ENCODE results near the gene ATMIN.

The ATMIN gene

GRCh38 chr16:81095953-81096714 is 60.5 kb downstream of the ATMIN start, which contains the start of gene GCSH:
Gene GCSH, minus strand, starts transcription at chr16:81096395. Its CDS starts 117 bp downstream, at chr16:81096278.
- peaks cover 3% of the 10 kb centered on the region for H3K4me1 ChIP-seq
- TF ChIP-seq CTCF (IDR thresholded peaks at IDR 0.05): no peak

GRCh38 chr16:81096715-81097208 is 61.1 kb downstream of the ATMIN start:
- peak overlapping the region; percentile 95 for H2AFZ ChIP-seq
- H3K27me3 ChIP-seq (ENCODE audit: control insufficient read depth, insufficient read depth, low read length): no peaks in the 10 kb centered on the region
- H3K36me3 ChIP-seq (ENCODE audit: control insufficient read depth, insufficient read depth, low read length): no peaks in the 10 kb centered on the region
- no peak for TF ChIP-seq CTCF (IDR thresholded peaks at IDR 0.05)
- H3K27ac ChIP-seq: peak overlapping the region; percentile 48
- peak overlapping the region; percentile 66 for H3K4me2 ChIP-seq (ENCODE audit: low read length)
- H3K9ac ChIP-seq: no peak overlapping the region
- peaks cover 2% of the 10 kb centered on the region for H3K79me2 ChIP-seq
- no peaks in the 10 kb centered on the region for H3K9me3 ChIP-seq (ENCODE audit: control insufficient read depth, low read length)
- peak overlapping the region; percentile 51 for H3K4me3 ChIP-seq (ENCODE audit: low read depth, low read length)
- peaks cover 3% of the 10 kb centered on the region for H3K4me1 ChIP-seq

More at GRCh38 chr16:81095953-81096714, 60.5 kb downstream of the ATMIN start, which contains the start of gene GCSH:
- H2AFZ ChIP-seq: peak within 1 kb of the TSS; percentile 95
- peaks cover 2% of the 10 kb centered on the region for H3K79me2 ChIP-seq
- H3K36me3 ChIP-seq (ENCODE audit: control insufficient read depth, insufficient read depth, low read length): no peaks in the 10 kb centered on the region
- peak within 1 kb of the TSS; percentile 48 for H3K27ac ChIP-seq
- H3K4me3 ChIP-seq (ENCODE audit: low read depth, low read length): peak within 1 kb of the TSS; percentile 79
- peak within 1 kb of the TSS; percentile 89 for H3K4me2 ChIP-seq (ENCODE audit: low read length)
- no peak within 1 kb of the TSS for H3K9ac ChIP-seq
- no peaks in the 10 kb centered on the region for H3K27me3 ChIP-seq (ENCODE audit: control insufficient read depth, insufficient read depth, low read length)
- H3K9me3 ChIP-seq (ENCODE audit: control insufficient read depth, low read length): no peaks in the 10 kb centered on the region

Data from parathyroid adenoma (tissue), 2 donors.